GM12864 (cell line): ENCODE results near the gene CD8B.

ENCODE experiments used
- DNase-seq: peaks from one replicate; pipeline ENCODE4 v3.0.0-alpha.2; 2011; ENCODE audit warnings: low read depth
- H3K4me3 ChIP-seq: 2 replicates; pipeline ENCODE4 v1.5.1; 2011; ENCODE audit warnings: mild to moderate bottlenecking, low read depth, low read length, control low read depth
- TF ChIP-seq, protein P1 (sequence below): IDR thresholded peaks from 2 replicates; pipeline ENCODE4 v1.5.1; 2011; ENCODE audit warnings: low read depth, mild to moderate bottlenecking, moderate library complexity, low read length, control low read depth, inconsistent platforms; ENCODE audit errors: missing control alignments

The CD8B gene

DNA sequence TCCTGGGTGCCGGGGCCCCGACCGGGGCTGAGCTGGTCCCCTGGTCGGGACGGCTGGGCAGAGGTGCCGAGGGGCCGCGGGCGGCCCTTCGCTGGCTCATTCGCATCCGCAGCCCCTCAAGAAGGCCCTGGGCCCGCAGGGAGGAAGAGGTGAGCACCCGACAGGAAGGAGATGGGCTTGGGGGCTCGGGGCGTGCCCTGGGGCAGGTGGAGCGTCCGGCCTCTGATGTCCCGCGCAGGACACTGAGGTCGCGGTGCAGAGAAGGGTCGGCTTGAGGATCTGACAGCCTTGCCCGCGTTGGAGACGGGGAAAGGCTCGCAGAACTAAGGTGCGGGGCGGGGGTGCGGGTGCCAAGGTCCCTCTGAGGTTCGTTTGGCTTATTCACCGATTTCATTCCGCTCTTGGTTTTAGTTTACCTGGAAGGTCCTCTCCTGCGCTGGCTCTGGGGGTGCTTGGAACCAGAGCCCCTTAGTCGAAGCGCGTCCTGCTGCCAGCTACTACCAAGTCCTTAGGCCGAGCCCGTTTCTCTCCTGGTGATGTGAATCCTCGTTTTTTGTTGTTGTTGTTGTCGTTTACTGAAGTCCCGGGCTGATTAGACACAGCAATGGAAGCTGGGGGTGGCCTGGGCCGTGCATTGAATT lies 52.1 kb downstream of the CD8B start:
- TF ChIP-seq, protein P1, sequence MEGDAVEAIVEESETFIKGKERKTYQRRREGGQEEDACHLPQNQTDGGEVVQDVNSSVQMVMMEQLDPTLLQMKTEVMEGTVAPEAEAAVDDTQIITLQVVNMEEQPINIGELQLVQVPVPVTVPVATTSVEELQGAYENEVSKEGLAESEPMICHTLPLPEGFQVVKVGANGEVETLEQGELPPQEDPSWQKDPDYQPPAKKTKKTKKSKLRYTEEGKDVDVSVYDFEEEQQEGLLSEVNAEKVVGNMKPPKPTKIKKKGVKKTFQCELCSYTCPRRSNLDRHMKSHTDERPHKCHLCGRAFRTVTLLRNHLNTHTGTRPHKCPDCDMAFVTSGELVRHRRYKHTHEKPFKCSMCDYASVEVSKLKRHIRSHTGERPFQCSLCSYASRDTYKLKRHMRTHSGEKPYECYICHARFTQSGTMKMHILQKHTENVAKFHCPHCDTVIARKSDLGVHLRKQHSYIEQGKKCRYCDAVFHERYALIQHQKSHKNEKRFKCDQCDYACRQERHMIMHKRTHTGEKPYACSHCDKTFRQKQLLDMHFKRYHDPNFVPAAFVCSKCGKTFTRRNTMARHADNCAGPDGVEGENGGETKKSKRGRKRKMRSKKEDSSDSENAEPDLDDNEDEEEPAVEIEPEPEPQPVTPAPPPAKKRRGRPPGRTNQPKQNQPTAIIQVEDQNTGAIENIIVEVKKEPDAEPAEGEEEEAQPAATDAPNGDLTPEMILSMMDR, result no peak
- H3K4me3 ChIP-seq, result no peak overlapping the region

DNA sequence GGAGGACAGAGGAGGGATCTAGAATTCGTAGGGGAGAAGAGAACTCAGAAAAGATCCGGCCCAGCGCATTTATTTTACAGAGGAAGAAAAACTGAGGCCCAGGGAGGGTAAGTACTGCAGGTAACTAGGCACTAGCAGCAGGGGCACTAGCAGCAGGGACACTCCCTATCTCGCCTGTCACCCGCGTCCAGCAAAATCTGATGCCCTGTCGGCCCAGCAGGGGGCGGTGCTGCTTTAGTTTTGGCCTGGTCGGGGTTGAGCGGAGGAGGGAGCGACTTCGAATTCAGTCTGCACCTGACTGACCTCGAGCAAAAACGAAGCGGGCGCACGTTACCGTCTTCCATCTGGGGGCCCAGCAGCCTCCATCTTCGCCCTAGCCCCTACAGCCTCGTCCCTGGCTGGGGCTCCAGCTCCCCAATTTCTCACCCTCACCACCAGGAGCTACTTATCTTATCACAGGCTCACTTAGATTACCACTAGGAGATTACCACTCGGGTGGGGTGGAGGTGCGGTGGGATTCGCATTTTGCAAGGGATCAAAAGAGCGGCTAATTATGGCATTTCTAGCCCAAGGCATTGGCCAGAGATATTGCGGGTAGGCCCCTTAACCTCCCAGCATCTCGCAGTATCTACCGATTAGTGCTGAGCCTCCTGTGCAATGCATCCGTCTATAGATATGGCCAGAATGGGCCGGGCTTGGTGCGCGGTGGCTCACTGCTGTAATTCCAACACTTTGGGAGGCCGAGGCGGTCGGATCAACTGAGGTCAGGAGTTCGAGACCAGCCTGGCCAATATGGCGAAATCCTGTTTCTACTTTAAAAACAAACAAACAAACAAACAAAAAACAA lies 53.1 kb downstream of the CD8B start:
- TF ChIP-seq, protein P1, result peak; percentile 92
- H3K4me3 ChIP-seq, result no peak overlapping the region; the same call in 1 of the 2 replicates
- peak; percentile 59 for DNase-seq

More for the DNA sequence above, 52.1 kb downstream of the CD8B start:
- no peak for DNase-seq

DNA sequence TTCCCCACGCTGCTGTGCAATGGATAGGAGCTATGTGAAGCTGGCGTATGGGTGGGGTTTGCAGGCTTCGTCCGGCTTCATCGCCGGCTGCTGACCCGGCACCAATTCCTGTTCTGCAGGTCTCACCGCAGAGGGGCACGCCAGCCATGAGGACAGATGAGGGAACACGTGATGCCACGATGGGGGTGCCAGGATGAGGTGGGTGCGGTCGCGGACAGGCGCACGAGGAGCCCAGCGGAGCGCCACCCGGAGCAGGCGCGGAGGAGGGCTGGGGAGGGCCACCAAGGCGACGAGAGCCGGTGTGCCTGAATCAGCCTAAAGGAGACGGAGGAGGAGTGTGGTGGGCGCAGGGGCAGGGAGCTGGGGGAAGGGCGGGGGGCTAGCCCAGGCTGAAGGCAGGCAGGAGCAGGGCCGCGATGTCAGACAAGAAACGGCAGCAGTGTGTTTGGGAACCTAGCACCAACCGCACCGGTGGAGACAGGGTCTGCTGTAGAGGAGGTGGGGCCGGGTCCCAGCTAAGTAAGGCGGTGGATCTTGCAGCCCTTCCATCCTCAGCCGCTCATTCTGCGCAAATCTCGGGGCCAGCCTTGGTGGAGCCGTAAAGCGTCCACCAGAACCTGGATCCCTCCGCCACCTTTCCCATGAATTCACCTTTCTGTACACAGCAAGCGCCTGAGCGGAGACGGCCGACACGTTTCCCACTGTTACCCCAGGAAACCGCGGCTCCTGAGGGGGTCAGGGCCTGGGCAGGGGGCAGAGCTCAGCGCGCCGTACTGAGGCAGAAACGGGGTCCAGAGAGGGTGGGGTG lies 54.0 kb downstream of the CD8B start:
- TF ChIP-seq, protein P1, result no peak
- DNase-seq, result no peak
- peak overlapping the region; percentile 42 for H3K4me3 ChIP-seq

DNA sequence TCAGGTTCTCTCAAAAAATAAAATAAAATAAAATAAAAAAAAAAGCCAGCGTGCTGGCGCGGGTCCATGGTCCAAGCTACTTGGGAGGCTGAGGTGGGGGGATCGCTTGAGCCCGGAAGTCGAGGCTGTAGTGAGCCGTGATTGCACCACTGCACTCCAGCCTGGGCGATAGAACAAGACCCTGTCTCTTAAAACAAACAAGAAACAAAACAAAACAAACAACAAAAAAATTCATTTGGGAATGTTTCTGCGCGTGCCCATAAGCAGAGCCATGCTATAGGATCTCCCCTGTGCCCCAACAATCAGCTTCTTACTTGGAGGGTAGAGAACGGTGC lies 54.6 kb downstream of the CD8B start:
- TF ChIP-seq, protein P1, result no peak
- H3K4me3 ChIP-seq, result peak overlapping the region; percentile 42; the same call in 1 of the 2 replicates
- DNase-seq, result no peak

DNA sequence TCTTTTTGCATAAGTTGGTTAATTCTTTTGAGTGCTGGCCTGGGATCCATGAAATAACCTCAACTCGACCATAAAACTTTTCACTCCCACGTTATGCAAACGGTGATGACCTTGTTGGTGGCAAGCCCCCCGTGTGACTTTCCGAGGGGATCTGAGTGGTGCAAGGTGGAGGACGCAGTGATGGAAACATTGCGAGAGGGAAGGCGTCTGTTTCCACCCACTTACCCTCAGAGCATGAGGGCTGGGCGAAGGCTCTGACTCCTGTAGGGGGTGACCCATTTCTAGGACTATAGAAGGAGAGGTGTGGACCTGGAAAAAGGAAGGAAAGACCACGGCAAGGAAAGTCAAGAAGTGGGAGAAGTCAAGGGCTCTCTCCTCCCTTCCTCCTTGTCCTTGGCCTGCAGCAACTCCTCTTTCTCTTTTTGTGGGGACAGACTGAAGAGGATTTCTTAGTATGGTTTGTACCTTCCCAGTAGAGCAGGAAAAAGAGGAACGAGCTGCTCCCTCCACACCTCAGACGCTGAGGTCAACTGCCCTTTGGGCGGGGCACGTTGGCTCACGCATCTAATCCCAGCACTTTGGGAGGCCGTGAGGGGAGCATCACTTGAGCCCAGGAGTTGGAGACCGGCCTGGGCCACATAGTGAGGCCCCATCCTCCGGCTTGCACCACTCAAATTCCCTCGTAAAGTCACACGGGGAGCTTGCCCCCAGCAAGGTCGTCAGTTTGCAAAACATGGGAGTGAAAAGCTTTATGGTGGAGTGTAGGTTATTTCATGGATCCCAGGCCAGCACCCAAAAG lies 55.4 kb downstream of the CD8B start:
- no peak for DNase-seq
- TF ChIP-seq, protein P1, result no peak
- H3K4me3 ChIP-seq, result no peak overlapping the region

DNA sequence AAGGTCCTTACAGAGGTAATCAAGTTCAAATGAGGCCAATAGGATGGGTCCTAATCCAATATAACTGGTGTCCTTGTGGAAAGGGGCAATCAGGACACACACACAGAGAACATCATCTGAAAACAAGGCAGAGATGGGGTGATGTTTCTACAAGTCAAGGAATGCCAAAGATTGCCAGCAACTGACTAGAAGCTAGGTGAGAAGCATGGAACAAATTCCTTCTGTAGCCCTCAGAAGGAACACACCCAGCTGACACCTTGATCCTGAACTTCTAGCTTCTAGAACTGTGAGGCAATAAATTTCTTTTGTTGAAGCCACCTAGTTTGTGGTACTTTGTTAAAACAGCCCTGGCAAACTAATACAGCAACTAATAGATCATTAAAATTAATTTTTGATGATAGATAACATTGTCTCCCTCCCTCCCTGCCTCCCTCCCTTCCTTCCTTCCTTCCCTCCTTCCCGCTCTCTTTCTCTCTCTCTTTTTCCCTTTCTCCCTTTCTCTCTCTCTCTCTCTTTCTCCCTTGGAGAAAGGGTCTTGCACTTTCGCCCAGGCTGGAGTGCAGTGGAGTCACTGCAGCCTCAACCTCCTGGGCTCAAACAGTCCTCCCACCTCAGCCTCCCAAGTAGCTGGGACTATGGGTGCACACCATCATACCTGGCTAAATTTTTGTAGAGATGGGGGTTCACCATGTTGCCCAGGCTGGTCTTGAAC lies 60.7 kb downstream of the CD8B start:
- no peak for DNase-seq
- no peak overlapping the region for H3K4me3 ChIP-seq
- TF ChIP-seq, protein P1, result no peak
